DOHH2 (cell line): ENCODE data around the gene SP1.
A peak's percentile ranks its signal among the peaks of the same experiment; 100 is the strongest.

Source experiments
- H3F3A ChIP-seq: fragments of 200-600 bp; sonication (generic), shearing (Covaris generic); 2 replicates; pipeline ENCODE4 v1.6.0; 2016; ENCODE audit warnings: antibody characterized with exemption, mild to moderate bottlenecking; ENCODE audit not compliant: control insufficient read depth, insufficient read depth
- H3K27ac ChIP-seq: fragments of 200-600 bp; sonication (generic); 2 replicates; pipeline ENCODE4 v1.5.1; 2014; ENCODE audit warnings: low read depth, mild to moderate bottlenecking, low read length, moderate library complexity
- H3K27me3 ChIP-seq: fragments of 200-600 bp; sonication (generic); 2 replicates; pipeline ENCODE4 v1.6.1; 2014; ENCODE audit warnings: mild to moderate bottlenecking, low read length, mixed read lengths; ENCODE audit not compliant: control insufficient read depth
- H3K36me3 ChIP-seq: fragments of 200-600 bp; sonication (generic); 2 replicates; pipeline ENCODE4 v1.6.1; 2014; ENCODE audit warnings: mild to moderate bottlenecking, low read length, moderate library complexity, mixed read lengths; ENCODE audit not compliant: control insufficient read depth
- H3K4me1 ChIP-seq: fragments of 200-600 bp; sonication (generic); 2 replicates; pipeline ENCODE4 v1.6.1; 2014; ENCODE audit warnings: mild to moderate bottlenecking, low read length, mixed read lengths; ENCODE audit not compliant: control insufficient read depth
- H3K4me2 ChIP-seq: fragments of 200-600 bp; sonication (generic); 2 replicates; pipeline ENCODE4 v1.6.0; 2014; ENCODE audit warnings: mild to moderate bottlenecking, low read length, moderate library complexity
- H3K4me3 ChIP-seq: fragments of 200-600 bp; sonication (generic); 2 replicates; pipeline ENCODE4 v1.5.1; 2014; ENCODE audit warnings: mild to moderate bottlenecking, low read length, mixed read lengths
- H3K79me2 ChIP-seq: fragments of 200-600 bp; sonication (generic); 2 replicates; pipeline ENCODE4 v1.6.1; 2014; ENCODE audit warnings: mild to moderate bottlenecking, low read length, mixed read lengths; ENCODE audit not compliant: control insufficient read depth
- H3K9me2 ChIP-seq: fragments of 200-600 bp; sonication (generic); replicated peaks from 2 replicates; pipeline ENCODE4 v1.6.1; 2014; ENCODE audit warnings: mild to moderate bottlenecking, low read length, mixed read lengths; ENCODE audit not compliant: control insufficient read depth
- H3K9me3 ChIP-seq: fragments of 200-600 bp; sonication (generic); 2 replicates; pipeline ENCODE4 v1.6.1; 2014; ENCODE audit warnings: antibody characterized with exemption, low read length, mixed read lengths; ENCODE audit not compliant: control insufficient read depth, insufficient read depth
- H4K20me1 ChIP-seq: fragments of 200-600 bp; sonication (generic); 2 replicates; pipeline ENCODE4 v1.6.0; 2014; ENCODE audit warnings: low read depth, mild to moderate bottlenecking, antibody characterized with exemption, low read length, moderate library complexity; ENCODE audit not compliant: control insufficient read depth, insufficient read depth
- EZH2phosphoT487 ChIP-seq: fragments of 200-600 bp; sonication (generic); IDR thresholded peaks from 2 replicates; pipeline ENCODE4 v1.6.1; 2017; ENCODE audit warnings: borderline replicate concordance, mild to moderate bottlenecking, antibody characterized with exemption, low read length, moderate library complexity, mixed read lengths
- TF ChIP-seq, protein P1 (sequence below): fragments of 200-600 bp; sonication (generic); IDR thresholded peaks from one replicate; pipeline ENCODE4 v1.5.1; 2014; ENCODE audit warnings: antibody characterized with exemption, mild to moderate bottlenecking, low read depth, low read length; ENCODE audit not compliant: poor library complexity, severe bottlenecking

SP1 gene

DNA sequence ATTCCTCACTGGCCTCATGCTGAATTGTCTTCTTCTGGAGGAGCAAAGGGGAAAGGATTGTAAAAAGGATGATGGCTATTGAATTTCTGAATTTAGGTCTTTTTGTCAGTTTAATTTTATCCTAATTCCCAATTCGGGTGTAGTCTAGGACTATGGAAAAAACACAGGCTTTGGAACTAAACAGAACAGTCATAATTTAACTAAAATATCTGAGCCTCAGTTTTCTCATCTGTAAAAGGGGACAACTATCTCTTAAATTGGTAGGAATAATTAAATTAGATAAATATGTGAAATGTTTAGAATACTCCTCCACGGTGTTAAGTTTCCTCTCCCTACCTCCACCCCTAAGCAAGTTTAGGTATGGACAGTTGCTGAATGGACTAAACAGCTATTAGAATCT is 3.2 kb upstream of the SP1 start:
- Histone ChIP-seq H3K27me3 (no peaks in the 10 kb centered on the region), H3K4me3 (no peak overlapping the region), H3K4me2 (no peak overlapping the region), H3K27ac (no peak overlapping the region), H3K9me2 (no peaks in the 10 kb centered on the region), H3K79me2 (peaks cover 11% of the 10 kb centered on the region), H3F3A (peaks cover 12% of the 10 kb centered on the region), H3K36me3 (peaks cover 11% of the 10 kb centered on the region), H4K20me1 (peaks cover 6% of the 10 kb centered on the region), H3K9me3 (no peaks in the 10 kb centered on the region), H3K4me1 (peaks cover 30% of the 10 kb centered on the region)
- TF ChIP-seq EZH2phosphoT487 = no peak
- TF ChIP-seq, protein P1, sequence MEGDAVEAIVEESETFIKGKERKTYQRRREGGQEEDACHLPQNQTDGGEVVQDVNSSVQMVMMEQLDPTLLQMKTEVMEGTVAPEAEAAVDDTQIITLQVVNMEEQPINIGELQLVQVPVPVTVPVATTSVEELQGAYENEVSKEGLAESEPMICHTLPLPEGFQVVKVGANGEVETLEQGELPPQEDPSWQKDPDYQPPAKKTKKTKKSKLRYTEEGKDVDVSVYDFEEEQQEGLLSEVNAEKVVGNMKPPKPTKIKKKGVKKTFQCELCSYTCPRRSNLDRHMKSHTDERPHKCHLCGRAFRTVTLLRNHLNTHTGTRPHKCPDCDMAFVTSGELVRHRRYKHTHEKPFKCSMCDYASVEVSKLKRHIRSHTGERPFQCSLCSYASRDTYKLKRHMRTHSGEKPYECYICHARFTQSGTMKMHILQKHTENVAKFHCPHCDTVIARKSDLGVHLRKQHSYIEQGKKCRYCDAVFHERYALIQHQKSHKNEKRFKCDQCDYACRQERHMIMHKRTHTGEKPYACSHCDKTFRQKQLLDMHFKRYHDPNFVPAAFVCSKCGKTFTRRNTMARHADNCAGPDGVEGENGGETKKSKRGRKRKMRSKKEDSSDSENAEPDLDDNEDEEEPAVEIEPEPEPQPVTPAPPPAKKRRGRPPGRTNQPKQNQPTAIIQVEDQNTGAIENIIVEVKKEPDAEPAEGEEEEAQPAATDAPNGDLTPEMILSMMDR = no peak

DNA sequence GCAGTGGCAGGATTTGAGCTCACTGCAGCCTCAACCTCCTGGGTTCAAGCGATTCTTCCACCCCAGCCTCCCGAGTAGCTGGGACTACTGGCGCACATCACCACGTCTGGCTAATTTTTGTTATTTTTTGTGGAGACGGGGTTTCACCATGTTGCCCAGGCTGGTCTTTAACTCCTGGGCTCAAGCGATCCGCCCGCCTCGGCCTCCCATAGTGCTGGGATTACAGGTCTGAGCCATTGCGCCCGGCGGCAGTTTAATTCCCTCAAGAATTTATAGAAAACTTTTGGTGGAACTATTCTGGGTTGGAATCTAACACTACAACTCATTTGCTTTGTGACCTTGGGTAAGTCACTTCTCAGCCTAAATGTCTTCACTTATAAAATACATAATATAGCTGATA is 1.8 kb upstream of the SP1 start:
- Histone ChIP-seq H3K36me3 (peaks cover 25% of the 10 kb centered on the region), H3K9me3 (no peaks in the 10 kb centered on the region), H3F3A (peaks cover 7% of the 10 kb centered on the region; the same call in 1 of the 2 replicates), H3K9me2 (no peaks in the 10 kb centered on the region), H3K4me3 (peak overlapping the region; percentile 80; the same call in 1 of the 2 replicates), H3K27ac (no peak overlapping the region), H4K20me1 (peaks cover 19% of the 10 kb centered on the region), H3K4me1 (peaks cover 36% of the 10 kb centered on the region), H3K4me2 (peak overlapping the region; percentile 93; the same call in 1 of the 2 replicates), H3K79me2 (peaks cover 26% of the 10 kb centered on the region), H3K27me3 (no peaks in the 10 kb centered on the region)
- no peak for TF ChIP-seq EZH2phosphoT487
- TF ChIP-seq, protein P1 = no peak

DNA sequence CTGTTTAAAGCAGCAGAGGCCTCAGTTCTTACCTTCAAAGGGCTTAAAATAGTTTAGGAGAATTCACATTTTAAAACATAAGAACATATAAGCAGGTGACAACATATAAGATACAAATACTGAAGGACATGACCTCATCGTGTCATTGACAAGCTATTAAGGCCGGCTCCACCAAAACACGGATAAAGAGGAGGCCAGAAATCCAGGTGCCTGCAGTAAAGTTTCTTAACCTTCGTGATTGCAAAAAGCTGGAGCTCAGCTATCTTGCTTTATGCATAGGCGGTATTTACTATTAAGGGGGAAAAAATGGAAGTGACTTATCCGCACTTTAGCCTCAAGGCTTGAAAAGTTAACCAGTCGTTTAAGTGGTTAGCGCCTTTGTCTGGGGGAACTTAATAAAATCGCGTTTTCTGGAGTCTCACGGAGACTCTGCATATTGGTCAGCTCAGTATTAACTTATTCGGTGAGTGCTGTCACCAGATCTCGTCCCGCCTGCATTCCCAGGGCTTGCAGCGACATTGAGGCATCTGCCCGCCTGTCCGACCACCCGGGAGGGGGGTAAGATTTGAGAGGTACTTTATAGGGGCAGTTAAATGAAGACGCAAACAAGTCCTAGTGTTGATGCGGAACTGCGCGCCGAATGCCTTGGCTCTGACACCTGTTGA is 1.1 kb upstream of the SP1 start:
- peaks cover 24% of the 10 kb centered on the region for H4K20me1 ChIP-seq
- H3K36me3 ChIP-seq = peaks cover 32% of the 10 kb centered on the region
- H3K27ac ChIP-seq = peak overlapping the region; percentile 70
- no peaks in the 10 kb centered on the region for H3K27me3 ChIP-seq
- H3K9me2 ChIP-seq = no peaks in the 10 kb centered on the region
- H3K4me2 ChIP-seq = peak overlapping the region; percentile 93
- H3K4me3 ChIP-seq = peak overlapping the region; percentile 80
- peaks cover 5% of the 10 kb centered on the region; the same call in 1 of the 2 replicates for H3F3A ChIP-seq
- H3K79me2 ChIP-seq = peaks cover 32% of the 10 kb centered on the region
- no peaks in the 10 kb centered on the region for H3K9me3 ChIP-seq
- TF ChIP-seq, protein P1 = no peak
- no peak for TF ChIP-seq EZH2phosphoT487
- H3K4me1 ChIP-seq = peaks cover 42% of the 10 kb centered on the region
